ENCODE measurements around the gene ACOT8. TPM values are rescaled to one million over a fixed set of nuclear protein-coding genes. Genes with fewer than 3 reads are reported as not detected.

The ACOT8 gene
- total and polyA plus RNA-seq, 9 of the 15 experiments (the other 6 are each of a cell fraction or from before 2014, with no cell fraction given) = 8.2 to 46.7 (median 20.7) TPM

GRCh38 chr20:45835825-45836224, 21.4 kb downstream of the ACOT8 start (continued):
- TF ChIP-seq, protein P1, sequence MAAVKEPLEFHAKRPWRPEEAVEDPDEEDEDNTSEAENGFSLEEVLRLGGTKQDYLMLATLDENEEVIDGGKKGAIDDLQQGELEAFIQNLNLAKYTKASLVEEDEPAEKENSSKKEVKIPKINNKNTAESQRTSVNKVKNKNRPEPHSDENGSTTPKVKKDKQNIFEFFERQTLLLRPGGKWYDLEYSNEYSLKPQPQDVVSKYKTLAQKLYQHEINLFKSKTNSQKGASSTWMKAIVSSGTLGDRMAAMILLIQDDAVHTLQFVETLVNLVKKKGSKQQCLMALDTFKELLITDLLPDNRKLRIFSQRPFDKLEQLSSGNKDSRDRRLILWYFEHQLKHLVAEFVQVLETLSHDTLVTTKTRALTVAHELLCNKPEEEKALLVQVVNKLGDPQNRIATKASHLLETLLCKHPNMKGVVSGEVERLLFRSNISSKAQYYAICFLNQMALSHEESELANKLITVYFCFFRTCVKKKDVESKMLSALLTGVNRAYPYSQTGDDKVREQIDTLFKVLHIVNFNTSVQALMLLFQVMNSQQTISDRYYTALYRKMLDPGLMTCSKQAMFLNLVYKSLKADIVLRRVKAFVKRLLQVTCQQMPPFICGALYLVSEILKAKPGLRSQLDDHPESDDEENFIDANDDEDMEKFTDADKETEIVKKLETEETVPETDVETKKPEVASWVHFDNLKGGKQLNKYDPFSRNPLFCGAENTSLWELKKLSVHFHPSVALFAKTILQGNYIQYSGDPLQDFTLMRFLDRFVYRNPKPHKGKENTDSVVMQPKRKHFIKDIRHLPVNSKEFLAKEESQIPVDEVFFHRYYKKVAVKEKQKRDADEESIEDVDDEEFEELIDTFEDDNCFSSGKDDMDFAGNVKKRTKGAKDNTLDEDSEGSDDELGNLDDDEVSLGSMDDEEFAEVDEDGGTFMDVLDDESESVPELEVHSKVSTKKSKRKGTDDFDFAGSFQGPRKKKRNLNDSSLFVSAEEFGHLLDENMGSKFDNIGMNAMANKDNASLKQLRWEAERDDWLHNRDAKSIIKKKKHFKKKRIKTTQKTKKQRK (IDR thresholded peaks at IDR 0.05; ENCODE audit: borderline replicate concordance, low read depth, low read length) = no peak
- TF ChIP-seq SRSF1 (IDR thresholded peaks at IDR 0.05; ENCODE audit: low read depth, low read length) = no peak
- no peak for TF ChIP-seq ZFP30 (CRISPR knock-in tag; IDR thresholded peaks at IDR 0.05; ENCODE audit: borderline replicate concordance)
- TF ChIP-seq AFF4 (CRISPR knock-in tag; IDR thresholded peaks at IDR 0.05) = no peak
- TF ChIP-seq ZNF384 (IDR thresholded peaks at IDR 0.05; ENCODE audit: low read depth, low read length) = peak; percentile 8; the same call in 1 of the 2 replicates
- TF ChIP-seq ZNF695 (CRISPR knock-in tag; IDR thresholded peaks at IDR 0.05) = no peak
- TF ChIP-seq, protein P2, sequence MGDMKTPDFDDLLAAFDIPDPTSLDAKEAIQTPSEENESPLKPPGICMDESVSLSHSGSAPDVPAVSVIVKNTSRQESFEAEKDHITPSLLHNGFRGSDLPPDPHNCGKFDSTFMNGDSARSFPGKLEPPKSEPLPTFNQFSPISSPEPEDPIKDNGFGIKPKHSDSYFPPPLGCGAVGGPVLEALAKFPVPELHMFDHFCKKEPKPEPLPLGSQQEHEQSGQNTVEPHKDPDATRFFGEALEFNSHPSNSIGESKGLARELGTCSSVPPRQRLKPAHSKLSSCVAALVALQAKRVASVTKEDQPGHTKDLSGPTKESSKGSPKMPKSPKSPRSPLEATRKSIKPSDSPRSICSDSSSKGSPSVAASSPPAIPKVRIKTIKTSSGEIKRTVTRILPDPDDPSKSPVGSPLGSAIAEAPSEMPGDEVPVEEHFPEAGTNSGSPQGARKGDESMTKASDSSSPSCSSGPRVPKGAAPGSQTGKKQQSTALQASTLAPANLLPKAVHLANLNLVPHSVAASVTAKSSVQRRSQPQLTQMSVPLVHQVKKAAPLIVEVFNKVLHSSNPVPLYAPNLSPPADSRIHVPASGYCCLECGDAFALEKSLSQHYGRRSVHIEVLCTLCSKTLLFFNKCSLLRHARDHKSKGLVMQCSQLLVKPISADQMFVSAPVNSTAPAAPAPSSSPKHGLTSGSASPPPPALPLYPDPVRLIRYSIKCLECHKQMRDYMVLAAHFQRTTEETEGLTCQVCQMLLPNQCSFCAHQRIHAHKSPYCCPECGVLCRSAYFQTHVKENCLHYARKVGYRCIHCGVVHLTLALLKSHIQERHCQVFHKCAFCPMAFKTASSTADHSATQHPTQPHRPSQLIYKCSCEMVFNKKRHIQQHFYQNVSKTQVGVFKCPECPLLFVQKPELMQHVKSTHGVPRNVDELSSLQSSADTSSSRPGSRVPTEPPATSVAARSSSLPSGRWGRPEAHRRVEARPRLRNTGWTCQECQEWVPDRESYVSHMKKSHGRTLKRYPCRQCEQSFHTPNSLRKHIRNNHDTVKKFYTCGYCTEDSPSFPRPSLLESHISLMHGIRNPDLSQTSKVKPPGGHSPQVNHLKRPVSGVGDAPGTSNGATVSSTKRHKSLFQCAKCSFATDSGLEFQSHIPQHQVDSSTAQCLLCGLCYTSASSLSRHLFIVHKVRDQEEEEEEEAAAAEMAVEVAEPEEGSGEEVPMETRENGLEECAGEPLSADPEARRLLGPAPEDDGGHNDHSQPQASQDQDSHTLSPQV (IDR thresholded peaks at IDR 0.05) = 0 out of 2 replicates have a peak, but pooled peaks have one; percentile 20
- no peak for TF ChIP-seq ZNF311 (CRISPR knock-in tag; IDR thresholded peaks at IDR 0.05)
- no peak for TF ChIP-seq TAF7 (tag; IDR thresholded peaks at IDR 0.05)
- no peak for TF ChIP-seq ELF2 (CRISPR knock-in tag; IDR thresholded peaks at IDR 0.05)
- TF ChIP-seq ZNF41 (CRISPR knock-in tag; conservative IDR thresholded peaks at IDR 0.05) = no peak
- no peak for TF ChIP-seq NFATC3 (IDR thresholded peaks at IDR 0.05)
- peak; percentile 37 for TF ChIP-seq MAFG (tag; conservative IDR thresholded peaks at IDR 0.05)
- TF ChIP-seq MEIS2 (IDR thresholded peaks at IDR 0.05; ENCODE audit: partially characterized antibody) = peak; percentile 48
- TF ChIP-seq RCOR1 (IDR thresholded peaks at IDR 0.05; ENCODE audit: borderline replicate concordance in 1 of 2, low read depth in 2 of 2, low read length in 2 of 2) = peak in 1 of 2 experiments; percentile 68; a peak in 1 of 4 replicates
- TF ChIP-seq NFE2 (IDR thresholded peaks at IDR 0.05; ENCODE audit: low read depth) = peak; percentile 67; the same call in 1 of the 2 replicates
- TF ChIP-seq EGR1 (conservative IDR thresholded peaks at IDR 0.05) = 0 out of 2 replicates have a peak, but pooled peaks have one; percentile 15
- 0 out of 2 replicates have a peak, but pooled peaks have one; percentile 29 for TF ChIP-seq LEF1 (IDR thresholded peaks at IDR 0.05)
- no peak for TF ChIP-seq SMAD1 (IDR thresholded peaks at IDR 0.05; ENCODE audit: low read depth, low read length, partially characterized antibody)

Data from K562 (cell line).